ENCODE measurements around the gene OR4E1.
"Not testable (repeated sequence)": the region's sequence is repeated elsewhere in the genome, so short reads cannot be mapped to it uniquely, and the experiment has no call there.

Gene OR4E1

GRCh38 chr14:21699551-21699950, 25.9 kb upstream of the OR4E1 start:
- Histone ChIP-seq H3K79me2 (ENCODE audit: insufficient read depth, low read length) (no peaks in the 10 kb centered on the region), H3K36me3 (ENCODE audit: insufficient read depth, low read length) (no peaks in the 10 kb centered on the region), H3K9me3 (ENCODE audit: insufficient read depth, low read depth, low read length) (no peaks in the 10 kb centered on the region), H3K4me2 (ENCODE audit: low read depth, low read length, poor library complexity, severe bottlenecking) (no peak overlapping the region), H3K4me3 (ENCODE audit: low read length, poor library complexity, severe bottlenecking) (no peak overlapping the region), H3K4me1 (ENCODE audit: insufficient read depth, low read length, poor library complexity, severe bottlenecking) (no peaks in the 10 kb centered on the region), H4K20me1 (ENCODE audit: insufficient read depth, low read length, poor library complexity, severe bottlenecking) (no peaks in the 10 kb centered on the region), H3K27me3 (ENCODE audit: insufficient read depth, low read length, poor library complexity, severe bottlenecking) (peaks cover 10% of the 10 kb centered on the region), H3K9me2 (replicated peaks; ENCODE audit: low read depth, low read length) (no peaks in the 10 kb centered on the region), H2AFZ (ENCODE audit: low read length) (no peak overlapping the region), H3K9ac (ENCODE audit: low read depth, low read length, poor library complexity, severe bottlenecking) (no peak overlapping the region), H3F3A (ENCODE audit: low read depth) (no peaks in the 10 kb centered on the region)
- no peak for TF ChIP-seq CTCF (conservative IDR thresholded peaks at IDR 0.05; ENCODE audit: low read length)
- no peak for TF ChIP-seq EZH2phosphoT487 (IDR thresholded peaks at IDR 0.05; ENCODE audit: borderline replicate concordance)

- not testable (repeated sequence) for H3K79me2 ChIP-seq (ENCODE audit: insufficient read depth, low read length); H2AFZ ChIP-seq (ENCODE audit: low read length); H3K4me2 ChIP-seq (ENCODE audit: low read depth, low read length, poor library complexity, severe bottlenecking); H4K20me1 ChIP-seq (ENCODE audit: insufficient read depth, low read length, poor library complexity, severe bottlenecking); H3K9ac ChIP-seq (ENCODE audit: low read depth, low read length, poor library complexity, severe bottlenecking); H3K4me3 ChIP-seq (ENCODE audit: low read length, poor library complexity, severe bottlenecking); H3K27me3 ChIP-seq (ENCODE audit: insufficient read depth, low read length, poor library complexity, severe bottlenecking); H3K9me2 ChIP-seq (replicated peaks; ENCODE audit: low read depth, low read length); H3F3A ChIP-seq (ENCODE audit: low read depth); H3K36me3 ChIP-seq (ENCODE audit: insufficient read depth, low read length); H3K4me1 ChIP-seq (ENCODE audit: insufficient read depth, low read length, poor library complexity, severe bottlenecking); H3K9me3 ChIP-seq (ENCODE audit: insufficient read depth, low read depth, low read length)
Measured at GRCh38 chr14:21698538-21698937, 24.9 kb upstream of the OR4E1 start.

- not testable (repeated sequence) for H3F3A ChIP-seq (ENCODE audit: low read depth); H3K9me2 ChIP-seq (replicated peaks; ENCODE audit: low read depth, low read length); H4K20me1 ChIP-seq (ENCODE audit: insufficient read depth, low read length, poor library complexity, severe bottlenecking); H3K9me3 ChIP-seq (ENCODE audit: insufficient read depth, low read depth, low read length); H2AFZ ChIP-seq (ENCODE audit: low read length); H3K79me2 ChIP-seq (ENCODE audit: insufficient read depth, low read length); H3K4me1 ChIP-seq (ENCODE audit: insufficient read depth, low read length, poor library complexity, severe bottlenecking); H3K9ac ChIP-seq (ENCODE audit: low read depth, low read length, poor library complexity, severe bottlenecking); H3K4me2 ChIP-seq (ENCODE audit: low read depth, low read length, poor library complexity, severe bottlenecking); H3K4me3 ChIP-seq (ENCODE audit: low read length, poor library complexity, severe bottlenecking); H3K27me3 ChIP-seq (ENCODE audit: insufficient read depth, low read length, poor library complexity, severe bottlenecking); H3K36me3 ChIP-seq (ENCODE audit: insufficient read depth, low read length)
Measured at GRCh38 chr14:21697662-21698061, 24.0 kb upstream of the OR4E1 start.

- Histone ChIP-seq H3K9me3 (ENCODE audit: insufficient read depth, low read depth, low read length) (no peaks in the 10 kb centered on the region), H3F3A (ENCODE audit: low read depth) (no peaks in the 10 kb centered on the region), H3K9me2 (replicated peaks; ENCODE audit: low read depth, low read length) (no peaks in the 10 kb centered on the region), H3K79me2 (ENCODE audit: insufficient read depth, low read length) (no peaks in the 10 kb centered on the region), H3K4me2 (ENCODE audit: low read depth, low read length, poor library complexity, severe bottlenecking) (no peak overlapping the region), H2AFZ (ENCODE audit: low read length) (no peak overlapping the region), H3K4me1 (ENCODE audit: insufficient read depth, low read length, poor library complexity, severe bottlenecking) (no peaks in the 10 kb centered on the region), H3K9ac (ENCODE audit: low read depth, low read length, poor library complexity, severe bottlenecking) (no peak overlapping the region), H3K4me3 (ENCODE audit: low read length, poor library complexity, severe bottlenecking) (no peak overlapping the region), H3K27me3 (ENCODE audit: insufficient read depth, low read length, poor library complexity, severe bottlenecking) (peaks cover 5% of the 10 kb centered on the region), H4K20me1 (ENCODE audit: insufficient read depth, low read length, poor library complexity, severe bottlenecking) (no peaks in the 10 kb centered on the region), H3K36me3 (ENCODE audit: insufficient read depth, low read length) (no peaks in the 10 kb centered on the region)
- TF ChIP-seq EZH2phosphoT487 (IDR thresholded peaks at IDR 0.05; ENCODE audit: borderline replicate concordance) (no peak), CTCF (conservative IDR thresholded peaks at IDR 0.05; ENCODE audit: low read length) (no peak)
Measured at GRCh38 chr14:21694425-21694824, 20.8 kb upstream of the OR4E1 start.
